ENCODE data around the gene BRWD1.
A peak's percentile ranks its signal among the peaks of the same experiment; 100 is the strongest.

DNA sequence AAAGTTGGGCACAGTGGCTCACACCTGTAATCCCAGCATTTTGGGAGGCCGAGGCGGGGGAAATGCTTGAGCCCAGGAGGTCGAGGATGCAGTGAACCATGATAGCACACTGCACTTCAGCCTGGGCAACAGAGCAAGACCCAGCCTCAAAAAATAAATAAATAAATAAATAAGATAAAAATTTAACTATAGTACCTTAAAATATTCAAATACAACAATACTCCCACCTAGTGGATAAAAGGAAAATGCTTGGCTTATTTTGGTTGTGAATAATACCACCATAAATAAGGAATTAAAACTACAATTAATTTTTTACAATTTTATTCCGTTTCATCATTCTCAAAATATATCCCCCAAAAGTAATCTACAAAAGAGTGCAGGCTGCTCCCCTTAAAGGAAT, 138.3 kb downstream of the BRWD1 start:
- TF ChIP-seq, protein P1, sequence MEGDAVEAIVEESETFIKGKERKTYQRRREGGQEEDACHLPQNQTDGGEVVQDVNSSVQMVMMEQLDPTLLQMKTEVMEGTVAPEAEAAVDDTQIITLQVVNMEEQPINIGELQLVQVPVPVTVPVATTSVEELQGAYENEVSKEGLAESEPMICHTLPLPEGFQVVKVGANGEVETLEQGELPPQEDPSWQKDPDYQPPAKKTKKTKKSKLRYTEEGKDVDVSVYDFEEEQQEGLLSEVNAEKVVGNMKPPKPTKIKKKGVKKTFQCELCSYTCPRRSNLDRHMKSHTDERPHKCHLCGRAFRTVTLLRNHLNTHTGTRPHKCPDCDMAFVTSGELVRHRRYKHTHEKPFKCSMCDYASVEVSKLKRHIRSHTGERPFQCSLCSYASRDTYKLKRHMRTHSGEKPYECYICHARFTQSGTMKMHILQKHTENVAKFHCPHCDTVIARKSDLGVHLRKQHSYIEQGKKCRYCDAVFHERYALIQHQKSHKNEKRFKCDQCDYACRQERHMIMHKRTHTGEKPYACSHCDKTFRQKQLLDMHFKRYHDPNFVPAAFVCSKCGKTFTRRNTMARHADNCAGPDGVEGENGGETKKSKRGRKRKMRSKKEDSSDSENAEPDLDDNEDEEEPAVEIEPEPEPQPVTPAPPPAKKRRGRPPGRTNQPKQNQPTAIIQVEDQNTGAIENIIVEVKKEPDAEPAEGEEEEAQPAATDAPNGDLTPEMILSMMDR (IDR thresholded peaks at IDR 0.05), result peak in 2 of 3 donors; percentile 27 to 30
- no peak for TF ChIP-seq POLR2A (IDR thresholded peaks at IDR 0.05)
